Middle frontal gyrus (tissue), 1 donor: ENCODE data around the gene ARID5B.

Experiments
- DNase-seq: peaks from one replicate; pipeline ENCODE4 v3.0.0-alpha.2; 2015; ENCODE audit warnings: low spot score; ENCODE audit errors: extremely low spot score

The ARID5B gene

DNA sequence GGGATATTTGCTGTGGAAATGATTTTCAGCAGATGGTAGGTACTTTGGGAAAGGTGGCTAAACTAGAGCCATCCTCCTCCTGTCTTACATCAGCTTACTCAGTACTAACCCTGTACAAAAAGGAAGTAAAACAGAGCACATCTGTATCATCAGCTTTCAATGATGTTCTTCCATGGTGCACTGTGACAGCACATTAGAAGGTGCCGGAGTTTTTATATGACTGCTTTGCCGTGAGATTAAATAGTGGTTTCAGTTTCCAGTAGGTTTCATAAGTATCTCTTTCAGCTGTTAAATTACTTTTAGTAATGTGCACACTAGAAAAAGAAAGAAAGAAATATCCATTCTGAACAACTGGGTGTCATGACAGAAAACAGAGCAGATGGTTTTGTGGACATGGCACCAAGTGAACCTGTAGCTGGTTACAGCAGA is 86.5 kb downstream of the ARID5B start:
- no peak for DNase-seq

DNA sequence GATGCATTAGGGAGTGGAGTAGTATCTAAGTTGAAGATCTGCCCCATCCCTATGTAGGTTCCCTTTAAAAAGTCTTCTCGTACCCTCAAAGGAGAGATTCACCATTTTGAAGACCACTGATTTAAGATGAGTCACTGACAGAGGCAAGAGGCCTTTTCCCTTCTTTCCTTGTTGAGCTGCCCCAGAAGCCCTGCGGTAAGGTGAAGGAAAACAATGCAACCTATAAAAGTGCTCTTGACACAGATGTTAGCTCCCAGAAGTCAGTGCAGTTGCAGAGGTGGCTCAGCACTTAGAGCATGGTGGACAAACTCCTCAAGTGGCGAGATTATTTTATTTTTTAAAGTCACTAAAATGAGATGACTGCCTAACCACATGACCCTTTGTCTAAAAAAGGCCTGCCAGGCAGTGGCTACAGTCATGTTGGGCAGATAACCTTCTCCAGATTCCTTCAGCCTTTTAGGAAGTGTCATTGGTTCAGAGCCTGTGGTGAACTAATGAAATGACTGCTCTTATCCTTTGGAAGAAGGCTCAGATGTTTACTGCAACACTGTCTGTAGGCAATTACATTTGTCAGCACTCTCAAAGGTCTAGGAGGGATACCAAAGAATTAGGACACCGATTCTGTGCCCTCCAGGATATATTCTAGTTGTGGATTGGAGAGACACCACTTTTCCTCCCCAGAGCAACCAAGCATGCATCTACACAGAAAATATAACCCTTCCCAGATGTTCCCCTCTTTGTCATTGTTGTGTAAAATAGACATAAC is 88.7 kb downstream of the ARID5B start:
- DNase-seq: no peak

DNA sequence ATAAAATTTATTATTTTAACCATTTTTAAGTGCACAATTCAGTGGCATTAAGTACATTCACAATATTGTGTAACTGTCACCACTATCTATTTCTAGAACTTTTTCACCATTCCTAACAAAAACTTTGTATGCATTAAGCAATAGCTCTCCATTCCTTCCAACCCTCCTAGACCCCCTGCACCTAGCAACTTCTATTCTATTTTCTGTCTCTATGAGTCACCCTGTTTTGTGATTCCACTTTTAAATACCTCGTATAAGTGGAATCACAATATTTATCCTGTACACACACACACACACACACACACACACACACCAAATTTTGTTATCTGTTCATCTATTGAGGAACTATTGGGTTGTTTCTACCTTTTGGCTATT is 89.2 kb downstream of the ARID5B start:
- DNase-seq: no peak

DNA sequence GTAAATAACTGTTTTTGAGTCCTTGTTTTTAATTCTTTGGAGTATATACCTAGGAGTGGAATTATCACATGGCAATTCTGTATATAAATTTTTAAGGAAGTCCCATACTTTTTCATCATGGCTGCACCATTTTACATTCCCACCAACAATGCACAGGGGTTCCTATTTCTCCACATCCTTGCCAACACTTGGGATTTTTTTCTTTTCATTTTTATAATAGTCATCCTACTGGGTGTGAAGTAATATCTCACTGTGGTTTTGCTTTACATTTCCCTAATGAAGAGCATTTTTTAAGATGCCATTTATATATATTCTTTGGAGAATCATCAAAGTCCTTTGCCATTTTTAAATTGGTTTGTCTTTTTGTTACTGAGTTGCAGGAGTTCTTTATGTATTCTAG is 89.7 kb downstream of the ARID5B start:
- no peak for DNase-seq

DNA sequence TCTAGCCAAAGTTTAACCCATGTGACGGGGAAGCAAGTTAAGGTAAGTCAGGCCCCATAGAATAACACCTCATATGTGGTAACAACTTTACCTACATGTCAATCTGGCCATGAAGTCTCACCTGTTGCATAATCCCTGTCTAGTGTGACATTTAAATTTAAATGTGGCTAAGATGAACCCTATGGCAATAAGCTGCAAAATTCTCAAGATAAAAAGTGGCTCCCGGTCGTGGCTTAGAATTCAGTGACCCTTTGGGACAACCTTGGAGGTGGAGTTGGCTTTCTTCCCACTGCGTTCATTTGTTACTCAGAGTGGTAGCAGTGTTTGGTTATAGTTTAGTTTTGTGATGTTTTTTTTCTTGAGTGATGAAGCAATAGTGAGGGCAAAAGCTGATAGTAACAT is 90.6 kb downstream of the ARID5B start:
- no peak for DNase-seq

DNA sequence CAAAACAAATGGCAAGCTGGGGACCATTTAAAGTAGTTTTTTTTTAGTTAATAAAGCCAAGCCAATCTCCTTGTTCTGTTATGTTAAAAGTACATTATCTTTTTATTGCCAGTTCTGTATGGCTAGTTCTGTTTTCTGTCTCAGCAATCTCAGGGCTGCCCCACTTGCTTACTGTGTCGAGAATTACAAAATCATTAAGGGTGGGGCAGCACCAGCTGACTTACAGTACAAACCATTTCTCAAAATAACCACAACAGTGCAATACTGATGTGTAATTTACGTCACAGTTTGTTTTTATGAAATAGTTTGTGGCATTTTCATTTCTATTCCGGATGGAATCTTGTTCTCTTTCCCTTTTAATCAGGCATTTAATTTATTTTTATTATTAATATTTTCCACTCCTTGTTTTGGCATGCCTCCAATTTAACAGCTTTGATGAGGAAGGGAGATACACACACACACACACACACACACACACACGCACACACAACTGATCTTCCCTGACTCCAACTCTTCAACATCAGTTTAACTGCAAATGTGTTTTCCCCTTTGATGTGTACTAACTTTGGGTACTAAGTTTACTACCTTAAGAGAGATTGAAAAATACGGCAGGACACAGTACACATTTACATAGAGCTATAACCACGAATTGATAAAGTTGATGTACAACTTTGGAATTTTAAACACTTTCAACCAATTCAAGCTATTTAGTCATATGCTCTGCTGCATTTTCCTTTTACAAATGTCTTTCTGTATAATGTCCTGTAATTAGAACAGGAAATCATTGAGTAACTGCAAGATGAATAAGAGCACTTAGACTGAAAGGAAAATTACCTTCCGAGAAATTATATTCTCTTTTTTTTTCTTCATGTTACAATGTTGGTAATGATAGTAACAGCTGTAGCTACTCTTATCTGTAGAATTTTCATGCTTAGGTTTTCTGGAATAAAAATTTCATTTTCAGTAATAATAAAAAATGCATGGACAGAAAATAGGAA is 91.5 kb downstream of the ARID5B start:
- no peak for DNase-seq

DNA sequence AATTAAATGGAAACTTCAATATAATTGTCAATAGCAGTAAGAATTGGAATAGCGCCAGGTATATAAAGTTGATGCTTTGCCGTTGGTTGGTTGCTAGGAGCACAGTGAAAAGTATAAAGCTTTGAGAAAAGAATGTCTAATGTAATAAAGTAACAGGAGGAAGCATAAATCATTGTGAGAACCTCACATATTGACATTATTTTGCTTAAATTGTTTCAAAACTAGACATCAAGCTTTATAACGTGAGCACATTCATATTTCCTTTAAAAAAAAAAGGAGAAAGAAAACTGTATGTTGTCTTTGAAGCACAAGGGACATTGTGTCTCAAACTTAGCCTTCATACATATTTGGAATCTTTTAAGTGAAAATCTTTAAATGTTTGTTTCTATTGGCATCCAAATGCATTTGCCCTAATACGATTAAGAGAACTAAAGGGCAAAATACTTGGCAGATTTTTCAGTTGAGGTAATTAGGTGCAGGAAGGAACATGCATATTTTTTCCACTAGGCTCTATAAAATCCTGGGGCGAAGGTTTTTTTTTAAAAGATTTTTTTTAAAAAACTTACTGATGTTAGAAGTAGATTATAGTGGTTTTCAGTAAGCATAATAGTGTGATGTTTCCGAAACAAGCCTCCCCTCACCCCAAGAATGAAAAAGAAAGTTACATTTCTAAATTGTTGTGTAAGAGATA is 92.4 kb downstream of the ARID5B start:
- no peak for DNase-seq

DNA sequence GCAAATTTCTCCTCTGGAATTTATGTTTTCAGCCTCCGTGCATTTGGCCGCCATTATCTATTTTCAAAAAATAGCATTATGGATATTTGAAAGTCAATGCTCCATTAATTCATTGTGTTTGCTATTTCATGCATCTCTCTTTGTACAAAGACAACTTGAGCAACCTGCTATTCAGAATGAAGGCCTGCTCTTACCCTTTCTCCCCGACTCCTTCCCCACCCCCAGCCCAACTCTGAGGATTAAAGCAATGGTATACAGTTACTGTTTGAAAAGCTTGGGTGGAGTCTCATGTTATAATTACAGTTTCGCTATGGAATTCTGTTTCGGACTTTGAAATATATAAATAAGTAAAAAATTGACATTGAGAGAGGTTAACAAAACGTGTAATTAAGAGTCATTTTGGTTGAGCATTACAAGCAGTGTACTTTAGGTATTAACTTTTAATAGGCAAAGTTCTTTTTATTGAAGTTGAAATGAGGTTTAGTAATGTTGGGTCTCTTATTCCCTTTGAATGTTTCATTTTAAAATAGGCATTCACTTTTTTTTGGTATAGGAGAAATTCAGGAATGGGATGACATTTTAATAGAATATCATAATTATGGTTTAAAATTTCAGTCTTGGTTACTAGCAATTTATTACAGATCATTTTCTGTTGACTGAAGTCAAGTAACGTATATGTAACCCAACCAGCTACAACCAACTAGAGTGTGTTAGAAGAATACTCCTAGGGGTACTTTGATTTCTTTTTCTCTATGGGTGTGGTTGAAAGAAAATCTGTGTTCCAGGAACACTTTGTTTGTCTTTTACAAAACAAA is 93.1 kb downstream of the ARID5B start:
- DNase-seq: no peak

DNA sequence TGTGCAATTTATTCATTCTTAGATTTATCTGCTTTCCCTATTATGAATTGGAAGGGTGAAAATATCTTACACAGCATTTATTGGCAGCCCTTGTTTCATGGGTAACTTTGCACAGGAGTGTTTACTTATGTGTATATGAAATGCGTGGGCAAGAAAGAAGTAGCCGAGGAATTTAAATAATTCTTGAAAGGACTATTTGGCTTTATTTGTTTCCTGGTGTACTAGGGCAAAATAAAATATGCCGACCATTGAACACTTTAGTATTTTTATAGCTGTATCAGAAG is 93.7 kb downstream of the ARID5B start:
- no peak for DNase-seq

DNA sequence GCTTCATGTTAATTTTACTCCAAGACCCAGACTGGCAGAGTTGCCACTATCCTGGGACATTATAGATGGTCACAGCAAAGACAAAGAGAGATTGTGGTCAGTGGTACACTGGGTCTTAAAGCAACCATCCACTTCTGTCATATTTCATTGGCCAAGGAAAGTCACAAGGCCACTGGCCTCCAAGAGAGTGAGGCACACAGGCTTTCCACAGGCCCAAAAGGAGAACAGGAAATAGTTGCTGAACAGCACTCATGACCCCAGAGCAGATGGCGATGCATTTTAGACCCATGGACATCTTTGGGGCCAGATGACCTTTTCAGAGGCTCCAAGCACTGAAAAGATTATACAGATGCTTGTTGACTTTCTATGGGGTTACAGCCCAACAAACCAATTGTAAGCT is 97.4 kb downstream of the ARID5B start:
- DNase-seq: no peak

DNA sequence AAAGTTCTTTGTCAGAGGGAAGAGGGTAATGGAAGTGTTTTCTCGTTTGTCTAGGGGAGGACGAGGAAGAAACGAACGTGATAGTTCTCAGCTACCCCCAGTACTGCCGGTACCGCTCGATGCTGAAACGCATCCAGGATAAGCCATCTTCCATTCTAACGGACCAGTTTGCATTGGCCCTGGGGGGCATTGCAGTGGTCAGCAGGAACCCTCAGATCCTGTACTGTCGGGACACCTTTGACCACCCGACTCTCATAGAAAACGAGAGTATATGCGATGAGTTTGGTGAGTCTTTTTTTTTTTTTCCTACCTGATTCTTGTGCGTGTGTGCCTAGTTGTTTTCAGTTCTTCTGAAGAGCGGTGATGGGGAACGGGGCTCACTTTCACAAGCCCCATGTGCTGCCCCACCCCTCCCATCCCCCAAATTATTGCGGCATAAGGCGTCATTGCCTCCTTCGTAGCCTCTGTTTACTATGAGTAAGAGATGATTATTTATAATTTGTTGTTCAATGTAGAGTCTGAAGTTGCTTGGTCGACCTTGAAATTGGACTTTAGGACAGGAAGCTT is 98.6 kb downstream of the ARID5B start:
- DNase-seq: no peak

DNA sequence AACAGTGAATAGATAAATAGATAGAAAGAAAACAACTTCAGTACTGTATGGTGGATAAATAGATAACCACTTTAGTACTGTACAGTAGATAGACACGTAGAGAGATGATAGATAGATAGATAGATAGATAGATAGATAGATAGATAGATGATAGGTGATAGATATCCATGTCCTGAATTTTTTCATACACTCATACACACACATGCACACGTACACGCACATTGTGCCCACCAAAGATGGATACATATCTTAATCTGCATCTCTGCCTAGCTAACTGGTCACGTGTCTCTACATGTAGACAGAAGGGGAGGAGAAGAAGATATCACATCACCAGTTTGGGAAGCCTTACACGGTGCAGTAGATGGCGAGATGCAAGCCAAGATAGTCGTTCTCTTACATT is 99.2 kb downstream of the ARID5B start:
- DNase-seq: no peak

DNA sequence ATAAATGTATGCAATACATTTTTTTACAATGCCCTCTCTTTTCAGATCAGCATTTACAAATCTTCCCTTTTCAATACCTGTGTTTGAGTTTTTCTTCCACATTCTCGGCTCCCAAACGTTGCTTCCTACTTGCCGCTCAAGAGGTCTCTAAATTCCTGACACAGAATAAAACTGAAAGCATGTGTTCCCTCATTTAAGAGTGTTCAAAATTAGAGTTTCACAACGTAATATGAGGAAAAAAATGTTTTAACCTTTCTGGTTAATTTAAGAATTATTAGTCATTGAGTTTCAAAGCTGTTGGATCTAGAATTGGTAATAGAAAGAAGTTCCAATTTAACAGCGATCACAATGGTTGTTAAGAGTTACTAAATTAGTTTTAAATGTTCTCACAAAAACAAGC is 100.4 kb downstream of the ARID5B start:
- DNase-seq: no peak

DNA sequence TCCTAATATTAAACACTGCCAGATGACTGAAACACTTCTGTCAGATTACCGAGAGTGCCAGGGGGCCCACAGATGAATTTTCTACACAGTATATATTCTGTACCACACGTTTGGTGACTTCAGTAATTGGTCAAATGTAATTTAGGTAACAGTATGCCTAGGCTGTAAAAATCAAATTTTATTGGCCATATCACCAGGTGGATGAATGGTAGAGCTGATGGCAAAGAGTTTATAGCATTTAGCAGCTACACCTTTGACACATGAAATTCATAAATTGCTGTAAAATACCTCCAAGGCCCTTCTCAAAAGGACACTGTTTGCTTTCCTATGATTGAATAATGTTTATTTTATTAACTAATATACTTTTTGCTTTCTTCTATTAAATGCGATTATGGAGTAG is 101.3 kb downstream of the ARID5B start:
- no peak for DNase-seq

DNA sequence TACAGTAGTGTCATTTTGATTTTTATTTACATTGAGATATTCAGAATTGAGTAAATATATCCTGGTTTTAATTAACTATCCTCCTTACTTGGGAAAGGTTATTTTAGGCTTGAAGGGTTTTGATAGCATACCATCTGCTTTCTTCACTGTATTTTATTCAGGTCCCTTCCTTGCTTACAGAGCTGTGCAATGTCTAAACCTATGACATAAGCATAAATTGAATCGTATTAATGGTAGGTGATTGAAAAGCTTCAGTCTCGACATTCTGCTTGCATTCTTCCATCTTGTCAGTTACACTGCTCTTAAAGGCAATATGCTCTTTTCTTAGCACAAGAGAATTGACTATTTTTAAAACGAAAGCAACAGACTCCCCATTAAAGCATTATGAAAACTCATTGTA is 102.5 kb downstream of the ARID5B start:
- no peak for DNase-seq

DNA sequence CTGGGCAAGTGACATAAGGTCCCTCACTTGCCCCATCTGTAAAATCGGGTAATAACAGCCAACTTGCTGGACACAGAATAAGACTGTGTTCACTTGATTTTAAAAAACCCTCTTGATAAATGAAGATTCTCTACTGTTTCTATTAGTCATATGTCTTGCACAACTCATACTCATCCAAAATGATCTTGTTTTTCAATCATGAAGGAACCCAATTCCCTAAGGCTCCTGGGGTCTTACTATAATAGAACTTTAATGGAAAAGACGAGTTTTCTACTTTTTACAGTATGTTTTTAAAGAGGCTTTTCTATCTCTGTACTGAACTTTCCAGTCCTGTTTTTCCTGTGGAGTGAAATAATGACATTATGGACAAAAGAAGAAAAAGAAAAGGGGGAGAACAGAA is 103.8 kb downstream of the ARID5B start:
- DNase-seq: no peak

DNA sequence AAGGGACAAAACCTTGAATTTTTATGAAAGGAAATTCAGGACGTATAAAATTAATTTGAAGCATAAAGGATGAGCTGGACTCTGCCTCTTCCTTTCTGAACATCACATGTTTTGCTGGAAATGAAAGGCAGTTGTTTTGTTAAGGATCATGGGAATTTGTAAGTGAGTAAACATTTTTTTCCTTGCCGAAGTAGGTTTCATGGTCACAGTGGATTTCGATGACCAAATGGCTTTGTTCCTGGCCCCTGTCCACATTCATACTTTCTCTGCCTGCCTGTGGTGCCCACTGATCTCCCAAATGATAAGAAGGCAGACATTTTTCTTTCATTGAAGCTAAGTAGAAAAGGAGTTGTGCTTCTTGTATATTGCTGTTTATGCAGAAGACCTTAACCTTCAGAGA is 104.2 kb downstream of the ARID5B start:
- DNase-seq: no peak

DNA sequence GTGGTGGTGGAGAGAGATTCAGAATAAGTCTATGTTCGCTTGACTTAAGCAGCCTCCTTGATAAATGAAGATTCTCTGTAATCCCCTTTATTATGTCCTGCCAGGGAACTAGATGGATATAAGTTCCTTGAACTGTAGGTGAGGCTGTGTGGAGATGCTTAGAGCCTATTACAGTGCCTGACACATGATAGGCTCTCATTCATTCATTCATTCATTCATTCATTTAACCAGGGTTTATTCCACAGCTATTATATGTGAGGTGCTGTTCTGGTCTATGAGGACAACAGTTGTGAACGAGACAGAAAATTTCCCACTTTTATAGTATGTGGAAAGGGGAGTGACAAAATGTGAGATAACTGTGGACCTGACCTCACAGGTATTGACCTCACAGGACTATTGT is 105.6 kb downstream of the ARID5B start:
- DNase-seq: no peak

DNA sequence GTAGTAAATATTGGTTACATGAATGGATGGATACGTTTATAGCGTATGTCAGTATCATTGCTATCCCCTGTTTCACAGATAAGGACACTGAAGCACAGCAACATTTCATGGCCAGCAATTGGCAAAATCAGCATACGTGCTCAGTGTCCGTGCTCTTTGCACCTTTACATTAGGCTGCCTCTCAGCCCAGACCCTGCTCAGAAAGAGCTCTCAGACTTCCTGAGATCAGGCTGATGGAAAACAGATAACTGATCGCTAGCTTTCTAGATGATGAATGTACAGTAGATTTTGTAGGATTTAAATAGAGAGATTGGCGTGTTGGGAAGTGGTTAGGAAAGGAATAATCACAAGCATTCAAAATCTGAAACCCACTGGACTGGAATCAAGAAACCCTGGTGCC is 106.7 kb downstream of the ARID5B start:
- no peak for DNase-seq

DNA sequence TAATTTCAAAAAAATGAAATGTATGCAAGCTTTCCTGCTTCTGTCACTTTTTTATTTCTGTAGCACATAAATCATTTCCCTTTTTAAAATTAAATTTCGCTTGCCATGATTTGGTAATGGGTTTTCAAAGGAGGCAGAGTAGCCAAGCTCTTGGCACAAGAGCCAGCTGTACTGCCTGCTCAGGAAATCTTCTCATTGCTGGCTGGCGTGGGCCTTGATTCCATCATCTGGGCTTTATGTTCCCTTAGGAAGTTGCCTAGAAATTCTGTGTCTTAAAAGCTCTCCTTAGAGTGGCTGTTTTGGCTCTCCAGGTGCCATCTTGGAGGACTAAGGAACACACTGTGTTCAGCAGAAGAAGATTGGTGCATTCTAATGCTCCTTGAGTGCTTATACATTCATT is 107.4 kb downstream of the ARID5B start:
- DNase-seq: no peak

DNA sequence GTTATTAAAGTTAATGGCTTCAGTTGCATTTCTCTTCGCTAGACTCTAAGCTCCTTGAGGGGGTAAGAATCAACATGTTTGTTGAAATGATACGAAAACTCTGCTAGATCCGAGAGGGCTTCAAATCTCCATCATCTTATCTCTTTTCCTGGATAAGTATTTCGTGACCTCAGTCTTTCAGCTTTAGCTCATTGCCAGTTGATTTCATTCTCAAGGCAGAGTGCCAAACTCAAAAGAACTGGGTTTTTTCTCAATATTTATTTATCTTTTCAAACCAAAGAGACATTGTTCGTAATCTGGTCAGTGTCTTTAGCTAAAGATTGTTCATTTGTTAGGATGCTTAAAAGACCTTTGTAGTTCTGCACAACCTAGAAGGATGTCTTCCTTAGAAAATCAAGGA is 108.9 kb downstream of the ARID5B start:
- DNase-seq: no peak
